GM19035 (cell line): ENCODE measurements around the gene FHL5.
"Not testable (repeated sequence)": the region's sequence is repeated elsewhere in the genome, so short reads cannot be mapped to it uniquely, and the experiment has no call there.

ENCODE experiments used
- ATAC-seq: cut with Tn5 transposase; IDR thresholded peaks from one replicate; pipeline ENCODE4 v1.9.1; 2021; ENCODE audit not compliant: unreplicated experiment

The FHL5 gene, protein sequence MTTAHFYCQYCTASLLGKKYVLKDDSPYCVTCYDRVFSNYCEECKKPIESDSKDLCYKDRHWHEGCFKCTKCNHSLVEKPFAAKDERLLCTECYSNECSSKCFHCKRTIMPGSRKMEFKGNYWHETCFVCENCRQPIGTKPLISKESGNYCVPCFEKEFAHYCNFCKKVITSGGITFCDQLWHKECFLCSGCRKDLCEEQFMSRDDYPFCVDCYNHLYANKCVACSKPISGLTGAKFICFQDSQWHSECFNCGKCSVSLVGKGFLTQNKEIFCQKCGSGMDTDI

DNA sequence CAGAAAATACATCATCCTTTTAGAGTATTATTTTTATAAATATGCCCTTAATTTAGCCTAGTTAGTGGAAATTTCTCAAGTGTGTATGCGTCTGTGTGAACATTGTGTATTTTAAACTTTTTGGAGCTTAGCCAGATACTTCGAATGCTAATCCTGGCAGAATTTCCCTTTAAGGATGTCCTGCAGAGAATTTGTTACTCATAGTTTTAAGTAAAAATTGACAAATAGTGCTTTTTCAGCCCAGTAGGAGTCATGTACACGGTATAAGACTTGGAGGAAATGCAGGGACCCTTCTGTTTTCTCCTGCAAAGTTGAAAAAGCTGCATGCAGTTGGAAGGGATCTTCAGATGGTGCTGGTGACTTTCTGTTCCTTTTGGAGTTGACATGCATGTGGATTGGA lies at the start of gene FHL5:
Gene FHL5 (plus strand): TSS at position 243 of the 400 bp plus-strand sequence. CDS start 40,486 bp downstream, outside the sequence.
- ATAC-seq = no peak

DNA sequence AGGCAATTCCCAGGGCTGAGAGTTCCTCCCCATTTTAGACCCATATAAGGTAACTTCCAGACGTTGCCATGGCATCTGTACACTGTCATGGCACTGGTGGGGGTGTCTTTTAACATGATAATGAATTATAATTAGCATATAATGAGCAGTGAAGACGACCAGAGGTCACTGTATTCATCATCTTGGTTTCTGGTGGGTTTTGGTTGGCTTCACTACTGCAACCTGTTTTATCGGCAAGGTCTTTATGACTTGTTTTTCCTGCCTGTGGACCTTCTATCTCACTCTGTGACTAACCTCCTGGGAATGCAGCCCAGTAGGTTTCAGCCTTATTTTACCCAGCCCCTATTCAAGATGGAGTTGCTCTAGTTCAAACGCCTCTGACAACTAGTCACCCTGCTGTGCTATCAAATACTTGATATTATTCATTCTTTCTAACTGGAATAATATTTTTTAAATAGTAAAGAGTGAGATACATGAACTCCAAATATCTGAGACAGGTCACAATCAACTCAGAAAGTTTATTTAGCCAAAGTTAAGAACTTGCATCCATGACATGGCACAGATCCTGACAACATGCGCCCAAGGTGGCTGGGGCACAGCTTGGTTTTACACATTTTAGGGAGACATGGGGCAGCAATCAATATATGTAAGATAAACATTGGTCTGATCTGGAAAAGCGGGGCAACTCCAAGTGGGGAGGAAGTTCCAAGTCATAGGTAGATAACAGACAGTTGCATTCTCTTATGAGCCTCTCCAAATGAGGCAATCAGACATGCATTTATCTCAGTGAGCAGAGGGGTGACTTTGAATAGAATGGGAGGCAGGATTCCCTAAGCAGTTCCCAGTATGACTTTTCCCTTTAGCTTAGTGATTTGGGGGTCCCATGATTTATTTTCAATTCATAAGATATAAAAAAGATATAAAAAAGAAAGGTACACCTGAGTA lies 42.5 kb upstream of the FHL5 start:
- ATAC-seq = no peak

DNA sequence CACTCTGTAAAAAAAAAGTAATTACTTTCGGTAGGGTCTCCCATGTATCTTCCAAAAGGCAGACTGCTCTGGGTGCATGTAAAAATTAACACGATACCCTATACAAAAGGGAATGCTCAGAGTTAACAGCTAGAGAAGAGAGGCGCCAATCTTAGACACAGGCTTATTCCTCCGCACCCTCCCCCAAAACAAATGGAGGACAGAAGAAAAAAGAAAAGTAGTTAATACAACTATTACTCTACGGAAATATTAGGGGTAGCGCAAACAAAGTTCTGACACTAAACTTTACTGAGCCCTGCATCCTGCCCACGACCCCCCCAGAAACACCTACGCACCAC lies 41.7 kb upstream of the FHL5 start:
- peak; percentile 21 for ATAC-seq

DNA sequence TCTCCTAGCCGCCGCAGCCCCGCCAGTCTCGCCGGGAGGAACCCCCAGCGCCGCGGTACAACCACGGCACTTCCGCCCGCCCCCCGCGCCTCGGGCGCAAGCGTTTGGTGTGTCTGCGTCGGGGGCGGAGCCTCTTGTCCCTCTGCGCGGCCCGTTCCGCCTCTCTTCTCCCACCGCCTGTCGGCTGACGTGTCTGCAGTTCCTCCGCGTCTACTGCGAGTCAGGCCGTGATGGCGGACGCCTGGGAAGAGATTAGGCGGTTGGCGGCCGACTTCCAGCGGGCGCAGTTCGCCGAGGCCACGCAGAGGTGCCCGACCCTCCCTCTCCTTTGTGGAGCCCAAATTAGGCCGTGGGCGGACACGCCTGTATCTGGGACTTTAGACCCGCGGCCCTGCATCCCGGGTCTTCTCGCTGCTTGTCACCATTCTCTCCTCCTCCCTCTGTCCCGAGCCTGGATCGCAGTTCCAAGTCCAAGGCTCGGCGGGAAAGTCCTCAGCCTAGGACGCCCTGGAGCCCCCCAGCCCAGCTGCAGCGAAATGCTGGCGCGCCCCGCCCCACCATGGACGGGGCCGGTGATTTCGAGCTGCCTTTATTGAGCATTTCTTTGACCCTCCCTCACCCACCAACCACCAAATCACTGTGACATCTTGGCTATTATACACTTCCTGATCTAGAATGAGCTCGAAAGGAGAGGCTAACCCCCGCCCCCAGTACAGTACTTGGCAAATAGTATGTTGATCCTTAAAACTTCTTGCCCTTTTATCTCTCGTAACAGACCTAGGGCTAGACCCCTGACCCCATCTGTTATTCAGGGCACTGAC lies 41.1 kb upstream of the FHL5 start, which contains the start of gene UFL1:
Gene UFL1 (plus strand): TSS at position 163 of the 821 bp plus-strand sequence. CDS start 68 bp downstream, at position 231.
- peak; percentile 97 for ATAC-seq

DNA sequence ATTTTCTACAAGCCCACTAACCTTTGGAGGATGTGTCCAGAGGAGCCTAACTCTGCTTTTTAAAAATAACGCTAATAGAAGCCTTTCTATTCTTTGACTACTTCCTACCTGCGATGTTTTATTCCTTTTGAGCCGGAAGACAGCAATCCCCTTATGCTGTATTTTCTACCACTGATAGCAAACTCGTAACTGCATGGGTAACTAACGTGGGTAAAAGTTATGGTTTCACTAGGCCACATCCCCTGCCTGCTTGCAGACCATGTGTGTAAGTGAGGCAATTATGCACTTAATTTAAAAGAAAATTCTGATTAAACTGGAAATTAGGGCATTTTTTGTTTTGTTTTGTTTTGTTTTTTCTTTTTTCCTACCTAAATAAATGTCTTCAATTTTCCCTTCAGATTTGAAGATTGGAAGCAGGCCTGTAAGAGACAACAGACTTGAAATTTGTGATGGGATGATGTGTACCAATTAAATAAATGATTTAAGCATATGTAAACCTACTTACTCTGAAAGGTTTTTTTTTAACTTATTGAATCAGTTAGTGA lies 40.4 kb upstream of the FHL5 start:
- peak; percentile 27 for ATAC-seq

DNA sequence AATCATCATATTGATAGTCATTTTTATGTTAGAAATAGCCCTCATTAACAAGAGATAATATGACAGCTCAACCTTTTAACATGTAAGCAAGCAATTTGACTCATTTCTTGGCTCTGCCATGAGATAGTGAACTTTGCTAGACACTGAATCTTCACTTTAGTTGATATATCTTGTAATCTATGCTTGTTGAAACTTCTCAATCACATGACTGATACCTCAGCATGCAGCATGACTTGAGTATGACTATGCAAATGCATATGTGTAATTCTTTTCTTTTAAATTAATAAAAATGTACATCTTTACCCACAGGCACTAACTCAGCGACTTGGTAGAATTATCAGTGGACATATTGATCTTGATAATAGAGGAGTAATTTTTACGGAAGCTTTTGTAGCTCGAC lies 34.7 kb upstream of the FHL5 start:
- ATAC-seq = no peak

DNA sequence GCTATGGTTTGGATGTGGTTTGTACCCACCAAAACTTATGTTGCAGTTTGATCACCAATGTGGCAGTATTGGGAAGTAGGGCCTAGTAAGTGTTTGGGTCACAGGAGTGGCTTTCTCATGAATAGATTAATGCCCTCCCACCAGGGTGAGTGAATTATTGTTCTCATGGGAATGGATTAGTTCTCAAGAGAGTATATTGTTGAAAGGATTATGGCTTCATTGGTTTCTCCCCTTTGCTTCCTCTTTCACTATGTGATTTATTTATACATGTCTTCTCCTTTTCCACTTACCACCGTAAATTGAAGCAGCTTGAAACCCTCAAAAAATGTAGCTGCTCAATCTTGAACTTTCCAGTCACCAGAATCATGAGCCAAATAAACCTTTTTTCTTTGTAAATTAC lies 30.5 kb upstream of the FHL5 start:
- no peak for ATAC-seq

DNA sequence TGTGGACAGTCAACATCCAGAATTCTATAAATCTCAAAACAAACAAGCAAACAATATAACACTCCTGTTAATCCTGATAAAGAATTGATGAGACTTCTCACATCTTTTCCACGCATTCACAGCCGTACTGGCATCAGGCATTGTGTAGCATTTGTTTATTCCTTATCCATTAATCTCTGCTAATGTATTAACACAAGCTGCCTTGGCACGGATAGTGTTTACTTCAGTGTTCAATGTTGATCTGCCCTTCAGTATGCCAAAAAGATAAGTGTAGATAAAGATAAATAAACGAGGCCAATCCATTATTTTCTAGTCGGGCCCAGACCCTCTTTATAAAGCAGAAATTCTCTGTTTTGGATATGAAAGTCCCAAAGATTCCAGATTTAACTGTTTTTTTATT lies 25.2 kb upstream of the FHL5 start:
- no peak for ATAC-seq

DNA sequence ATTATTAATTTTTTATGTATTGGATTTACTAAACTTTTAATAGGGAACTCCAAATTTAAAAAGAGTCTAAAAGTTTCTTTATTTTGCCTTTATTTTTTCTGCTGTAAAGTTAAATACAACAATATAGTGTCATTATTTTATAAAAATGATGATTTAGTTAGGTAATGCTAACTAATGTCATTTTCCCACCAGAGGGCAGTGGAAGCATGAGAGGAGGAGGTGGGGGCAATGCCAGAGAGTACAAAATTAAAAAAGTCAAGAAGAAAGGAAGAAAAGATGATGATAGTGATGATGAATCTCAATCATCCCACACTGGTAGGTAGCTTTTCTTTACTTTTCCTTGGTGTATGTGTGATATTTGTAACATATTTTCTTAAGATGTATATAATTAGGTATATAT lies 20.2 kb upstream of the FHL5 start:
- no peak for ATAC-seq

DNA sequence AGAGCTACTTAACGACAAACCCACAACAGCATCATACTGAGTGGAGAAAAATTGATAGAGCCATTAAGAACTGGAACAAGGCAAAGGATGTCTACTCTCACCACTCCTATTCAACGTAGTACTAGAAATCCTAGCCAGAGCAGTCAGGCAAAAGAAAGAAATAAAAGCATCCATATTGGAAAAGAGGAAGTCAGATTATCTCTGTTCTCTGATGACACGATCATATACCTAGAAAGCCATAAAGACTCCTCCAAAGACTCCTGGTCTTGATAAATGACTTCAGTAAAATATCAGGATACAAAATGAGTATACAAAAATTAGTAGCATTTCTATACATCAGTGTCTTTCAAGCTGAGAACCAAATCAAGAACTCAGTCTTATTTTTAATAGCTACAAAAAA lies 17.0 kb upstream of the FHL5 start:
- ATAC-seq = no peak

DNA sequence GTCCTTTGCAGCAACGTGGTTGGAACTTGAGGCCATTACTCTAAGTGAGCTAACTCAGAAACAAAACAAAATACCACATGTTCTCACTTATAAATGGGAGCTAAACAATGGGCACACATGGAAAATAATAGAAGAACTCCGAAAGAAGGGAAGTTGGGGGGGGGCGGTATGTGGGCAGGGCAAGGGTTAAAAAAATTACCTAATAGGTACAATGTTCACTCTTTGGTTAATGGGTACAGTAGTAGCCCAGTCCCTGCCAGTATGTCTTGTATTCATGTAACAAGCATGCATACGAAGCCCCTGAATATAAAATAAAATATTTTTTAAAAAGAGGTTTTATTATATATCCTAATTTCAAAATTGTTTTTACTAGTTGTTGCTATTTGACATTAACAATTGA lies 15.3 kb upstream of the FHL5 start:
- ATAC-seq = no peak

DNA sequence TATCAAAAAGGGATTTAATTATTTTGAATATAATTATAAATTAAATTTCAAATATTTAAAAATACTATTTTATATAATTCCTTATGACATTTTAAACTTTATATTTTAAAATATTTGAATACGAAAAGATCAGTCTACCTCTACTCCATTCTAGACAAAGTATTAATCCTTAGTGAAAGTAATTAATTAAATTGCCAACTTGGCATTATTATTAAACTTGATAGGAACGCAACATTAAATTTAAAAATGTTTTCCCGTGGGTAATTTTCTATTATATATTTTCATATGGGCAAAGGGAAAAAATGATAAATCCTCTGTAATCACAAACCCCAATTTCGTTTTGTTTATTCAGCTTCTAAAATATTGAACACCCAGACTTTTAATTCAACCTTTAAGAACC lies 8.4 kb upstream of the FHL5 start:
- no peak for ATAC-seq

DNA sequence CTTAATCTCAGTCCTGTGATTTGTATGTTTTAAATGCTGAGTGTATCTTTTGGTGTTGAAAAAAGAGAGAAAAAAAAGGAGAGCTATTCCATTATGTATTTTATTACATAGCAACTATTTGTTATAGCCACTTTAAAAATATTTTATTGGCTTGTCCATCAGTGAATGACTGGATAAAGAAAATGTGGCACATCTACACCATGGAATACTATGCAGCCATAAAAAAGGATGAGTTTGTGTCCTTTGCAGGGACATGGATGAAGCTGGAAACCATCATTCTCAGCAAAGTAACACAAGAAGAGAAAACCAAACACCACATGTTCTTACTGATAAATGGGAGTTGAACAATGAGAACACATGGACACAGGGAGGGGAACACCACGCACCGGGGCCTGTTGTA lies 3.2 kb upstream of the FHL5 start:
- not testable (repeated sequence) for ATAC-seq

DNA sequence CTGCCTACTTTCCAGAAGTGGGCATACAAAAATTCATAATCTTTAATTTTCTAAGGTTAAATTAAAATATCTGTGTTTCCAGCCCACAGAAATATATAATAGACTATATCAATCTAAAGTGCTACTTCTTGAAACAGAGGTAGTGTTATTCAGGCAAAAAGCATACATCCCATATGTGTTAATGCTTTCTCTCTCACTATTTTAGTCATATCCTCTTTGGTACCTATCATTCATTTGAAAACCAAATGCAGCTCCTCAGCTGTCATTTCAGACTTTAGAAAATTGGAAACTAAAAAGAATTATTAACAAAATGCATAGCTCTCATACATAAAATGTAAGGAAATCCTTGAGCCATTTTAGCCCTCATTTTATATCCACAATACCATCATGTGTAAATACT lies 925 bp downstream of the FHL5 start:
- ATAC-seq = no peak

DNA sequence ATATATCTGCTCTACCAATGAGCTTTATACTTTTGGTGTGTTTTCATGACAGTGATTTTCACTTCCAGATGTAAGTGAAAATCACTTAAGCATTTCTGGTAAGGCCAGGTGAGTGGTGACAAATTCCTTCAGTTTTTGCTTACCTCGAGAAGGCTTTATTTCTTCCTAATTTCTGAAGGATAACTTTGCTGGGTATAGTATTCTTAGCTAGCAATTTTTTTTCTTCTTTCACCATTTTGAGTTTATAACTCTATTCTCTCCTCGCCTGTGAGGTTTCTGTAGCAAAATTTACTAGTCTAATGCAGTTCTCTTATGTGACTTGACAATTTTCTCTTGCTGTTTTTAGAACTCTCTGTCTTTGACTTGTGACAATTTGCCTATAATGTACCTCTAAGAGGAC lies 7.1 kb downstream of the FHL5 start:
- ATAC-seq = no peak

DNA sequence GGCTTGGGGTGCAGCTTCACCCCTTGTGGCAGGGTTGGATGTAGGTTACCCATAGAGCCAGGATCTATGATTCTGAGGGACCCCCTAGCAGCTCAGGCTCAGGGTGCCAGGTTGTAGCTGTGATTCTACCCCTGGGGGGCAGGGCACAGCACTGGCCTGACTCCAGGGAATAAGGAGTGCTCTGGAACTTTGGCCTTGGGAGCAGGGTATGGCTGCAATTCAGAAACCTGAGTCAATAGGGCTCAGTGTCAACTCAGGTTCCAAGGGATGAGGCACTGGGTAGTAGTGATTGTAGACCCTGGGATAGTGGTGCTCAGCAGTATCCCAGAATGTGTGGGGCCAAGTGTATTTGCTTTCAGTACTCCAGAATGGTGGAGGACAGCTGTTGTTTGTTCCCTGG lies 8.6 kb downstream of the FHL5 start:
- no peak for ATAC-seq

DNA sequence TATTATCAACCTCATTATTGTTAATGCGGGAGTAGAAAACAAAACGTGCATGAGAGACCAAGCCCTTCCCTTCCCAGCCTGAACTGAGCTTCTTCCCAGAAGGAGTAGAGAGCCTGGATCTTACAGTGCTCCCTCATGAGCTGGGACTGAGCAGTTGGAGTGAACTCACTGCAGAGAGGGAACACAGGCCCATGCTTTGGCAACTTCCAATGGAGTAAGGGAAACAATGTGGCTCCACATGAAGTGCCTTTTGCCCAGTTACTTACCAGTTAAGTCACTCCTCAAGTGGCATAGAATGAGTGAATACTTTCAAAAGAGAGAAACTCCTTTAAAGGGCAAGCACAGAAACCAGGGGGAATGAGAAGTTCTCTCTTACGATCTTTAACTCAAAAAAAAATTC lies 12.4 kb downstream of the FHL5 start:
- ATAC-seq = no peak

DNA sequence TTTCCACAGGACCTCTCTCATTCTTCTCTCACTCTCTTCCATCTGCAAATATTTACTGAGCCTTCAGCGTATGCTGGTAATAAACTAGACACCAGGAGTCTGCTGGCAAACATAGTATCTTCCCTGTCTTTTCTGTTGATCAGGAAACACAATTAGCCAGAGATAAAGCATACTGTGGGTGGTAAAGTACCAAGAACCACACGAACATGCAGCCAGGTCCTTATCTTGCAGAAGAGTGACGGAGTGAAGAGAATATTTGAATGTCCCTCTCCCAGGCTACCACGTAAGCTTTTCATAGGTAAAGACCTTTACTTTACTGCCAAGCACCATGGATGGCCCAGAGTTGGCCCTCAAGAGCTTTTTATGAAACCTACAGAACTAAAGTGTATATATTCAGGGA lies 13.3 kb downstream of the FHL5 start:
- ATAC-seq = no peak

DNA sequence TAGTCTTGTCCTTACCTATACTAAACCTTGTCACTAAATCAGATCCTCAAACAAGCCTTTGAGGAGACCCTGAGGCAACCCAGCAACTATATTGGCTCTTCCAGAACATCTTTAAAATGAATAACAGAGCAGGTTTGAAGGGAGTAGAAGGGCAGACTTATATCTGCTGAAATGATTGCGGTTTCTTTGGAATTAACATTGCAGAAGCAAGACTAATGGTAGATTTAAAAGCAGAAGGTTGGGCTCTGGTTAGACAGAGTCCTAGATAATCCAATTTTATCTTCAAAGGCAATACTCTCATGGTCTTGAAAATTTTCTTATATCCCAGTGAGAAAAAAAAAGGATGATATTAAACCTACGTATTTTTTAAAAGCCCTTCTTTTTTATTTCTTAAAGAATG lies 19.1 kb downstream of the FHL5 start:
- ATAC-seq = no peak

DNA sequence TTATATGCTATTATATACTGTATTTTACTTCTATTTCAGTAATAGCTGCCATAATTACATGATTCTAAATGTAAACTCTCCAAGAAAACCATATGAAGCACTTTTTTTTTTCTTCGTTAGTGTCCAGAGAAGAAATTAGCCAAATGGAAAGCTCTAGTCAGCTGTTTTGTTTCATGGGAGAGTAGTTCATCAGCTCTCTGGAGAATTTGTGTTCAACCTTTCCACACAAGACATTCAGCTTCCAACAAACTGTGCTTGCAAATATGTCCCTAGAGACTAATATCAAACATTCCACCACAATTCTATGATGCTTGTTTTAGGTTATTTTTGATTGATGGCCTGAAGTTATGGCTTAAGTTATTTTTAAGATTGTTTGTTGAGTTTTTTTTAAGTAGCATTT lies 19.5 kb downstream of the FHL5 start:
- no peak for ATAC-seq

DNA sequence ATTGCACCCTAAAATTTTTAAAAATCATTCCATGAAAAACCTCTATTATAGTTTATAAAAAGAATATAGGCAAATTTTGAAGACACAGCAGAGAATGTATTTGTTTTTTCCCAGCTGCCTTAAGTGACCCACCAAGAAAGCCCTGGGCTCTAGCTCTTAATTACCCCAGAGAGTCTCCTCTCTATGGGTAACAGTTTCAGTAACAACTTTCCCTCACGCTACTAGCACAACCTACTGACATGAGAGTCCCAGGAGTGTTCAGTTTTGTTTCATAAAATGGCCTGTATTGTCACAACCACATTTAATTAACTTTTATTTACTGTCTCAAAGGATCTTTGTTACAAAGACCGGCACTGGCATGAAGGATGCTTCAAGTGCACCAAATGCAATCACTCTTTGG lies 41.5 kb downstream of the FHL5 start:
- no peak for ATAC-seq
